Urothelium cell line (cell line): ENCODE measurements around the gene TIGD7.
"Not testable (repeated sequence)": the region's sequence is repeated elsewhere in the genome, so short reads cannot be mapped to it uniquely, and the experiment has no call there.

Experiments used
- DNase-seq: peaks from one replicate; pipeline ENCODE4 v3.0.0; 2011; ENCODE audit warnings: low spot score, mixed read lengths
- FAIRE-seq: peaks from 2 replicates; lab custom pipeline; 2011; peaks lifted over from hg19 to GRCh38; lab: Jason Lieb, UNC

The TIGD7 gene

DNA sequence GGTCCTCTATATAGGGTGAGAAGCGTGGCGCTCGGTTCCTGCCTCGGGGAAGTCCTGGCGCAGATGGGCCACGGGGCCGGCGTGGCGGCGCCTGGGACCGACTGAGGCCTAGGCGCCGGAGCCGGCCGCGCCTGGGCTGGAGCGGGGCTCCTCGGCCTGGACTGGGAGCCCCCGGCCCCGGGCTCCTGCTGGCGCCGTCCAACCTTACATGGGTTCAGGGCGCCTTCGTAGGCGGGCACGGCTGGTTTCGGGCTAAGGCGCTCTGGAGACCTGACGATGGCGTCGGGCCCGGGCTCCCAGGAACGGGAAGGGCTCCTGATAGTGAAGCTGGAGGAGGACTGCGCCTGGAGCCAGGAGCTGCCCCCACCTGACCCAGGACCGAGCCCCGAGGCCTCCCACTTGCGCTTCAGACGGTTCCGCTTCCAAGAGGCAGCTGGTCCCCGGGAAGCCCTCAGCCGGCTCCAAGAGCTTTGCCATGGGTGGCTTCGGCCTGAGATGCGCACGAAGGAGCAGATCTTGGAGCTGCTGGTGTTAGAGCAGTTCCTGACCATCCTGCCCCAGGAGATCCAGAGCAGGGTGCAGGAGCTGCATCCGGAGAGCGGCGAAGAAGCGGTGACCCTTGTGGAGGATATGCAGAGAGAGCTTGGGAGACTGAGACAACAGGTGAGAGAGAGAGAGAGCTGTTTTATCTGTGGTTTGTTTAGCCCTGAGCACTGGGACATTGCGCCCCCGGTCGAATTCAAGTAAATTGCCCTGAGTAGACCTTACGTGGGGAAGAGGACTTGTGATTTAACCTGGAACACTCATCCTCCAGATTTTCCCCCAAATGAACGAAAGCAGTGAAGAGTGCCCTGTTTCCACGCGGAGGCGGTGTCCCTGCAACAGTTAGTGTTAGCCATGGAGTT, 21.4 kb downstream of the TIGD7 start:
- FAIRE-seq (no peak), DNase-seq (no peak)

DNA sequence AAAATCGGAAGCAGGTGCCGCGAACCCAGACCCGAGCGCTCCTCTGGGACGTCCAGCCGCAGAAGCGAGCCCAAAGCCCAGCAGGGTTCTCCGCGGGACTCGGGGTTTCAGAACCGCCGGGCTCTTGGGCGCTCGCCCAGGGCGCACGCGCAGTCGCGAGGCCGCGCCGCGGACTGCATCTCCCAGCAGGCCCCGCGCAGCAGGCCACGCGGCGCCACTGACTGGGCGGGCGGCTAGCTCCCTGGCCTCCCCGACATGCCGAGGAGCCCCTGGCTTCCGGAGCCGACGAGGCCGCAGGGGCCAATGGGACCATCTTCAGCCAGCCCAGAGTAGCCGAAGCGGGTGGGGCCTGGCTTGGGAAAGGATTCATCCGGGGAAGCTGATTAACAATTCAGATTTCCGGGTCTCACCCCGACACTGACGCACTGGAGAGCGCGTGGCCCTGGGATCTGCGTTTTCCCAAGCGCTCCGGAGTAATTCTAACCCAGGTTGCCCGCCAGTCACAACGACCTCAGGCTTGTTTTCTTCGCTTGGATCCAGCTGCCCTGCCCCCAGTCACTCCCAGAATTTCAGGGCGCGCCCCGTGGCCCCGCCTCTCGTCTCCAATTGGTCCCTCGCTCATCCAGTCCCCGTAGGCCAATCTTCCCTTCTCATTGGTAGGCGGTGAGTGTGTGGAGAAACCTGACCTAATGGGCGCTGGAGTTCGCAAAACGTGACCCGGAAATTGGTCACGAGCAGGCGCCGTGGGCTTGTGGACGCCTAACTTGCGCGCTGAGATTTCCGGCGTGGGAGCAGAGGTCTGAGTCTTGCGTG, 22.3 kb downstream of the TIGD7 start, which contains the start of gene ZNF263:
Gene ZNF263 (plus strand): TSS at position 762 of the 813 bp plus-strand sequence. CDS start 328 bp downstream, outside the sequence.
- no peak for FAIRE-seq

DNA sequence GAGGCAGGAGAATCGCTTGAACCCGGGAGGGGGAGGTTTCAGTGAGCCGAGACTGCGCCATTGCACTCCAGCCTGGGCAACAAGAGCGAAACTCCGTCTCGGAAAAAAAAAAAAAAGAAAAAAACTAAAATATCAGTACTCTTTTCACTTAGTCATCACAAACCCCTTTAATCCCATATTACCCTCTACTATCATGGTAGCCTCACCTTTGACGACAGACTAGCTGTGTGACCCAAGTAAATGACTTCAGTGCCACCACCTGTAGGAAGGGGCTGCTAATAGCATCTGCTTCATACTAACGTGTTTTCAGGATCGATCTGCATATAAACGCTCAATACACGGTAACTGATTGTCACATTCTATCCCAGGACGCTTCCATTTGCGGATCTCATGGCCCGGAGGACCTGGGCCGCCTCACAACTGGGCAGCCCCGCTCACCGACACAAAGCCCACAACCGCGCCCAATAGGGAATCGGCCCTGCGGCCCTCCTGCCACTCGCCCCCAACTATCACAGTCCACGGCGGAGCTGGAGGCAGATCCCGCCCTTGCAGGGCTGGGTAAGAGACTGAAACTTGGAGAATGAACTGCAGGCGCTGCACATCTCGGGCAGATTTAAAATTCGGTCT, 23.0 kb downstream of the TIGD7 start:
- FAIRE-seq = peak; percentile 40
- peak; percentile 74 for DNase-seq

More for the DNA sequence above, 22.3 kb downstream of the TIGD7 start, which contains the start of gene ZNF263:
- peak; percentile 97 for DNase-seq

DNA sequence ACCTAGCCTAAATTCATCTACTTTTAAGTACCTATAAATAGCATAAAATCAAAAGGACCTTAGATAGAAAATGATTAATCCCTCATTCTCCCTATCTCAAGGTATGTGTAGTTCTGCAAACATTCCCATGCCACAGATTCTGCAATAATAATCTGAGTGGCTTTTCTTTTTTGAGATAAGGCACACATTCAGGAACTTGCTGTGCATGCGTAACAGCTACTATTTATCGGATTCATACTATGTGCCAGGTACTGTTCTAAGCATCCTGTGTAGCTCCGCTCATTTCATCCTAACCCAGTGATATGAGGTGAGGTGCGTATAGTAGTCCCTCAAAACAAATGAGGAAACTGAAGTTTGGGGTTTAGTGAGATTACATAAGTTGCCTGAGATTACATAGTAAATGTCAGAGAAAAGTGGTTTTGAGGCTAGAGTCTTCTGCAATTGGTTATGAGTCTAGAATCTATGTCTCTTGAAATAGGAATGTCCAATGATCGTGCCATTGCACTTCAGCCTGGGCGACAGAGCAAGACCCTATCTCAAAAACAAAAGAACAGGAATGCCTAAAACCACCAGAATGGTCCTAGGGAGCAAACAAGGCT, 23.9 kb downstream of the TIGD7 start:
- DNase-seq = no peak
- FAIRE-seq = no peak

DNA sequence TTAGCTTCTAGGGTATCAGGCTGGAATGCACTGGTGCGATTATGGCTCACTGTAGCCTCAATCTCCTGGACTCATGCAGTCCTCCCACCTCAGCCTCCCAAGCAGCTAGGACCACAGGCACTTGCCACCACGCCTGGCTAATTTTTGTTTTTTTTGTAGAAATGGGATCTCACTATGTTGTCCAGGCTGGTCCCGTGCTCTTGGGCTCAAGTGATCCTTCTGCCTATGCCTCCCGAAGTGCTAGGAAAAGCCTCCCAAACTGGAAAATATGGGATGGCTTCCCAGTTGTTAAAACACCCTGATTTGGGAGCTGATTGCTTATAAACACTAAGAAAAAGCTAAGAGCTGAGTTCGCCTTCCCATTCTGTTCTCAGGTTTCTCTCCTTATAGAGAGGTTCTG, 28.6 kb downstream of the TIGD7 start:
- no peak for FAIRE-seq

DNA sequence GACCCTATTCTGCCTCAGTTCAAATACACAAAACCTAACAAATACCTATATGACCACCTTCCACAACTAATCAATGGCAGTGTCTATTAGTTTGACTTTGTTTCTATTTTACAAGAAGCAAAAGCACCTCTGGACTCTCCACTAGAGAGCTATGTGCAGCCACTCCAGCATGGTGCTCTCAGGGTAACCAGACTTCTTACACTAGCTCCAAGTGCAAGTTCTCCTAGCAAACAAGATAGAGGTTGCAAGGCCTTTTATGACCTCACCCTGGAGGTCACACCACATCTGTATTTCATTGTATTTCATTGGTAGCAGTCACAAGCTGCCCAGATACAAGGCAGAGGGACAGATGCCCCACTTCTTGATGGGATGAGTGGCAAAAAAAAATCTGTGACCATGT, 30.3 kb downstream of the TIGD7 start:
- no peak for DNase-seq
- no peak for FAIRE-seq

More for the DNA sequence above, 28.6 kb downstream of the TIGD7 start:
- DNase-seq = no peak

DNA sequence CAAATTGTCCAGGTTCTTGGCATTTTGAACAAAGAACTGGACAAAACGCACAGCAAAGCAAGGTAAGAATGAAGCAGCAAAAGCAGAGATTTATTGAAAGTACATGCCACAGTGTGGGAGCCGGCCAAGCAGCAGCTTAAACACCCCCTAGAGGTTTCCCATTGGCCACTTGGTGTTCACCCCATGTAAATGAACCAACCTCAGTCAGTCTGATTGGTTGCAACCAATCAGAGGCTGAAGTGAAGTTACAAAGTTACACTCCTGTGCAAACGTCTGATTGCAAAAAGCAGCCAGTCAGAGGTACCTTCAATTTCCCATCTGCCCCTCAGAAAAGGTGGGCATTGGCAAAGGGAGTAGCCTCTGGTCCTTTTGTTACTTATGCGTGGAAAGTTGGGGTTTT, 30.7 kb downstream of the TIGD7 start:
- FAIRE-seq (no peak), DNase-seq (no peak)

DNA sequence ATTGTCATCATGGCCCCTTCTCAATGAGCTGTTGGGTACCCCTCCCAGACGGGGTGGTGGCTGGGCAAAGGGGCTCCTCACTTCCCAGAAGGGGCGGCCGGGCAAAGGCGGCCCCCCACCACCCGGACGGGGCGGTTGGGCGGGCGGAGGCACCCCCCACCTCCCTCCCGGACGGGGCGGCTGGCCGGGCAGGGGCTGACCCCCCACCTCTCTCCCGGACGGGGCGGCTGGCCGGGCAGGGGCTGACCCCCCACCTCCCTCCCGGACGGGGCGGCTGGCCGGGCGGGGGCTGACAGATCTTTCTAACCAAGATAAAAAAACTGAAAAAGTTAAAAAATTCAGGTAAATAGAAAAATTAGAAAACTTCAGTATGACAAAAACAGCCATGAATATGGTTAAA, 33.9 kb downstream of the TIGD7 start:
- not testable (repeated sequence) for FAIRE-seq, DNase-seq

DNA sequence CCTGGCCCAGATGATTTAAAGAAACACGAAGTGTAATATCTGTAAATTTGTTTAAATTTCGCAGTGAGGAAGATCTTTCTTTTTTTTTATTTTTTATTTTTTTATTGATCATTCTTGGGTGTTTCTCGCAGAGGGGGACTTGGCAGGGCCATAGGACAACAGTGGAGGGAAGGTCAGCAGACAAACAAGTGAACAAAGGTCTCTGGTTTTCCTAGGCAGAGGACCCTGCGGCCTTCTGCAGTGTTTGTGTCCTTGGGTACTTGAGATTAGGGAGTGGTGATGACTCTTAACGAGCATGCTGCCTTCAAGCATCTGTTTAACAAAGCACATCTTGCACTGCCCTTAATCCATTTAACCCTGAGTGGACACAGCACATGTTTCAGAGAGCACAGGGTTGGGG, 34.5 kb downstream of the TIGD7 start:
- not testable (repeated sequence) for DNase-seq, FAIRE-seq

DNA sequence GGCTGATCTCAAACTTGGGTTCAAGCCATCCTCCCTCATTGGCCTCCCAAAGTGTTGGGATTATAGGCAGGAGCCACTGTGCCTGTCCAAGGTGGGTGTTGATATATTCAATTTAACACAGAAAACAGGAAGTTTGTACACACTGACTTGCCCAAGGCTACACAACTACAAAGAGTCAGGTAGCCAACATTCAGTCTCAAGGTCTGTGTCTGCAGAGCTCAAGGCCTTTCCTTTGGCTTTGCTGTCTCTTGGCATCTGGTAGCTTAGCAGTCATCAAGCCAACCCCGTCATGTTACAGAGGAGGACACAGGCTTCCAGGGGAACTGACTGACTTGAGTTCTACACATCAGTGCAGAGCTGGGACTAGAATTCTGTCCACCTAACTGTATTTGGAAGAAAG, 36.9 kb downstream of the TIGD7 start:
- FAIRE-seq (no peak), DNase-seq (no peak)

DNA sequence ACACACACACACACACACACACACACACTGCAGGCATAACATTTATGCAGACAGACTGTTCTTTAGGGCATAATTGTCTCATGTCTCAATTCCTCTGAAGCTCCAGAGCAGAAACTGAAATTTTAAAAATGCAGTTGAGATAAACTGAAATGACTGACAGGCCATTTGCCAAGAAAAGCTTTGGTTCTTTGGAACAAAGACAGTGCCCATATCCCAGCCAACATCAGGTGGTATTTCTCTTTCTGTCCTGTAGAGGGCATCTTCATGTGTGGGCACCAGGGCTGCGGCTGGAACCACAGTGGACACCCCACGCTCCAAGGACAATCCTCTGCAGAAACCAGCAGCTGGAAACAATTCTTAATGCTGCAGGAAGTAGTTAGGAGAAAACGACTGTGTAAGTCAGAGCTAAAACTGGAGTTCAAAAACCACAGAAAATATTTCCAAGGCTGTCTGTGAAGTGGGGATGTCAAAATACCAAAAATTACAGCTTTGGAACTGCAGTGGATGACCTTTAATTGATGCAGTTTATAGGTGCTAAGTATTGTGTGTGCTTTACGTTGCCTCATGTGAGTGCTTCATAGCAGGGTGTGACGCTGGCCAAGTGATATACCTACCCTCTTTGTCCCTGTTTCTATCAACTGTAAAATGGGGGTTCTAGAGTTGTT, 38.2 kb downstream of the TIGD7 start:
- DNase-seq = peak; percentile 43

DNA sequence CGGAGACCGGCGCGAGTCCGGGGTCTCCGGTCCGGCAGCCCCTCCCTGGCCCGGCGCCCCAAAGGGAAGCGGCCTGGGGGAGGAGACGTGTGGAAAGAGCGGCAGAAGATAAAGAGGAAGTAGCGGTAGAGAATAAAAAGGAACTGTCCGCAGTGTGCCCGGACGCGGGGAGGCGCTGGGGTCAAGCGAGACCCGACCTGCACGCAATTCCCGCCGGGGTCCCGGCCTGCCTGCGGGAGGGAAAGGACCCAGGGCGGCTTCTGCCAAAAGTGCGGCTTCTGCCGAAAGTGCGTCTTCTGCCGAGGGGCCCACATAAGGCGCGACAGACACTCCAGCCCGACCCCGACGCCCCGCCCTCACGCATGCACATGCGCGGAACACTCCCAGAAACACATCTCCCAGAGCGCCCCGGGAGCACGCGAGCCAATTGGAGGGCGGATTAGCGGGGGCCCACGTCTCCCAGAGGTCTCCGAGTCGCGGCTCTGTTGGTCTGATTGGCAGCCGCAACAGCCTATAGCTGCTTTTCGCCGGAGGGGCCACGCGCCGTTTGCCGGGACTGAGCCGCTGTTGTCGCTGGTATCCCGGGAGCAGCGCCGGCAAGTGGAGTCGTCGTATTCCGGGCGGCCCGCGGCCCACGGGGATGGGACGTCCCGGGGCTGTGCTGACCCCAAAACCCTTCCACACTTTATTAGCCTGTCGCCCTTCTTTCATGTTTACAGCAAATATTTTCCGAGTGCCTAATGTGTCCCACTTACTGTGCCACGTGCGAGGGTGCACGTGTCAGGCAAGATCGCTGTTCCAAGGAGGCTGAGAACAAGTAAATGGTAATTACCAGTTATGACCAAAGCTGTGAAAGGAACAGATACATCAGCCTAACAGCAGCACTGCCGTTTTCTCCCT, 40.8 kb downstream of the TIGD7 start:
- FAIRE-seq = peak; percentile 74

More for the DNA sequence above, 38.2 kb downstream of the TIGD7 start:
- FAIRE-seq = no peak

DNA sequence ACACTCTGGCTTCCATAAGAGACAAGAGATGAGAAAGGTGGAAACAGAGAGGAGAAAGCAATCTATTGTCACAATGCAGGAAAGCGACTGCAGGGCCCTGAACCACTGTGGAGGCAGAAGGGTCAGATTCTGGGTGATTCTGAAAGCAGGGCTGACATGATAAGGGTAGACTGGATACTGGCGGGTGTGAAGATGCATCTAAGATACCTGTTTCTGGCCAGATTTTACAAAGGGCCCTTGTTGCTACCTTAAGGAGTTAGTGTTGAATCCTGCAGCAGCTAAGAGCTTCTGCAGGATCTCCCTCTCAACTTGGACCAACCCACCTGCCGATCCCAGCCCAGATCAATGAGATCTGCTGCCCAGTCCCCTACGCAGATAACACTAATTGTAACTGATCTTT, 42.7 kb downstream of the TIGD7 start:
- FAIRE-seq (no peak), DNase-seq (no peak)

More for the DNA sequence above, 40.8 kb downstream of the TIGD7 start:
- peak; percentile 98 for DNase-seq

DNA sequence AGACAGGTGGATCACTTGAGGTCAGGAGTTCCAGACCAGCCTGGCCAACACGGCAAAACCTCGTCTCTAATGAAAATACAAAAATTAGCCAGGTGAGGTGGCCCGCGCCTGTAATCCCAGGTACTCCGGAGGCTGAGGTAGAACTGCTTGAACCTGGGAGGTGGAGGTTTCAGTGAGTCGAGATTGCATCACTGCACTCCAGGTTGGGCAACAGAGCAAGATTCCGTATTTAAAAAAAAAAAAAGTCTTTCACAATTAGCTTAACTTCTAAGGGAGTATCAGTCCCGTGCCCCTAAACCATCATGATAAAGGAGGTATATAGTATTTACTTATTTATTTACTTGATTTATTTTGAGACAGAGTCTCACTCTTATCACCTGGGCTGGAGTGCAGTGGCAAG, 45.4 kb downstream of the TIGD7 start:
- DNase-seq = no peak
- FAIRE-seq = no peak

DNA sequence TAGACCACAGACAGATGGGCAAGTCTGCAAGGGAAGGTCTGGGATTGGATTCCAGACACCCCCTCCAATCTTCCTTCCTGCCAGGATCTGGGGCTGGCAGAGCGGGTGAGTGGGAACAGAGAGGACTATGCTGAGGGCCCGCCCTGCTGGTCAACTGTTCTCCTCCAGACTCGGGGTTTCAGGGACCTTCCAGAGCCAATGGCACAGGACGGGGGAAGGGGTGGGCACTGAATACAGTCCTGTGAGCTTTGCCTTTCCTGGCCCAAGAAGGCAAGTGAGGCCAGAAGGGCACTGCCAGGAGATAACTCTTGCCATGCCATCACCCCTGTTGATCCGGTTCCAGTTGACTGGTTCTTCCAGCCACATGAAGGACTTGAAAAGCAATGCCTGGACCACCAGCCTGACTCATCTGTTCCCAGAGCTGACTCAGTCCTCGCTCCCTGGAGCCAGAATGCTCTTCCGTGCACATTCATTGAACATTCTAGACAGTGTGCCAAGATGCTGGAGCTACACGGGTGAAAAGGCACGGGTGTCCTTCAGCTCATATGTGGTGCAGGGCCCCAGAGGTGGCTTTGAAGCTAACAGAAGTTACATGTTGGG, 48.3 kb downstream of the TIGD7 start:
- FAIRE-seq (no peak), DNase-seq (no peak)

DNA sequence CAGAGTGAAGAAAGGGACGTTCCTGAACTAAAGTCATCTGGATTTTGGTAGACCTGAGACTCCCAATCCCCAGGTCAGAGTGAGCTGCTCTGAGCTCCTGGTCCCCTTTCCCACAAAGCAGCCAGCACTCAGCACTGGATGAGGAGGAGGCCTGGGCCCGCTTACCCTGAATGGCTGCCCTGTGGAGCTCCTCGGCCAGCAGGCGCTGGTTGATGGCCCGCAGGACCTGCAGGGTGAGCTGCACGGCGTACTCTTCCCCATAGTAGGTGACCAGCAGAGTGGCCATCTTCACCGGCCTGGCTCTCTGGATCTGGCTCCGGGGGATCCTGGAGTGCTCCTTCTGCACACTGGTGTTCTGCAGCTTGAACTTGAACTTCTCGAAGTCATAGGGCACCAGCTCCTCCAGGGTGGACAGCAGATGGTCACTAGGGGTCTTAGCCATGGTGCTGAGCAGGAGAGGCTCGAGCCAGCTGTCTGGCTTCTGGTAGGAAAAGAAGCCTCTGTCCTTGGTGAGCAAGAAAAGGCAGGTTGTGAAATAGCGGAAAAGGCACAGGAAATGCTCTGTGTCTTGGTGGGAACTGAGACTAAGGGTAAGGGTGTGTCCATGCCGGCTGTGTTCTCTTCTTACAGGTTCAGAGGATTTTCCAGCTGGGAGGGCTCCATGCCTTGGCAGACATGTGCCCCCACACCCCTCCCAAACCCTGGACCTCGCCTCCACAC, 48.9 kb downstream of the TIGD7 start, which contains the start of gene MEFV:
Gene MEFV (minus strand): TSS at position 488 of the 720 bp plus-strand sequence. CDS start 46 bp downstream, at position 442.
- no peak for DNase-seq
- FAIRE-seq = no peak

DNA sequence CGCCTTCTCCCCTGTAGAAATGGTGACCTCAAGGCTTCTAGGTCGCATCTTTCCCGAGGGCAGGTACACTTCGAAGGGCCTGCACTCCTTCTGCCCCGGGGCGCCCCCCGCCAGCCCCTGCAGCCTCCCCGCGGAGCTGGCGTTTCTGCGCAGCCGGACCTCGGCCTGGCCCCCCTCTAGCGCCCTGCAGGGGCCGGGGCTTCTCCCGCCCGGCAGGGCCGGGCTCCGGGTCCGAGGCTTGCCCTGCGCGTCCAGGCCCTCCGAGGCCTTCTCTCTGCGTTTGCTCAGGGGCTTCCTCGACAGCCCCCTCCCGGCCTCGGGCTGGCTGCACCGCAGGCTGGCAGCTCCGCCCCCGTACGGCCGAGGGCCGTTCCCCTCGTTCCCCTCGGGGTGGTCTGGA, 50.9 kb downstream of the TIGD7 start:
- no peak for FAIRE-seq
- DNase-seq = no peak

DNA sequence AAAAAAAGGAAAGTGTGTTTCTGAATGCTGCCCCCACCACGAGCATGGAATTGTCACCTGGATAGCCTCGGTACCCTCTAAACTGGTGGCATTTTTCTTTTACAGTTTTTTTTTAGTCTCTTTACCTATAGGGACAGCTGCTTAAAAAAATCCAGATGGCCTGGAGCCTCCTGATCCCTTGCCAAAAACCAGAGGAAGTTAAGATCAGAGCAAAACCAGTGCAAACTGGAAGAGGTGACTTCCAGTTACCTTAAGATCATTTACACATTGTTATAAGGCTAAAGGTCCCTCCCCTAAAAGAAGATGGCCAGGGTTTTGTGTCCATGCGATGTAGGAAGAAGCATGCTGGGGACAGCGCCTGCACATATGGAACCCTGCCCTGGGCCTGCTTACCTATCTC, 52.3 kb downstream of the TIGD7 start:
- FAIRE-seq = no peak
- no peak for DNase-seq
